ENCODE results near the gene CCIN.
A peak's percentile ranks its signal among the peaks of the same experiment; 100 is the strongest.
"Not testable (repeated sequence)": the region's sequence is repeated elsewhere in the genome, so short reads cannot be mapped to it uniquely, and the experiment has no call there.

Gene CCIN

DNA sequence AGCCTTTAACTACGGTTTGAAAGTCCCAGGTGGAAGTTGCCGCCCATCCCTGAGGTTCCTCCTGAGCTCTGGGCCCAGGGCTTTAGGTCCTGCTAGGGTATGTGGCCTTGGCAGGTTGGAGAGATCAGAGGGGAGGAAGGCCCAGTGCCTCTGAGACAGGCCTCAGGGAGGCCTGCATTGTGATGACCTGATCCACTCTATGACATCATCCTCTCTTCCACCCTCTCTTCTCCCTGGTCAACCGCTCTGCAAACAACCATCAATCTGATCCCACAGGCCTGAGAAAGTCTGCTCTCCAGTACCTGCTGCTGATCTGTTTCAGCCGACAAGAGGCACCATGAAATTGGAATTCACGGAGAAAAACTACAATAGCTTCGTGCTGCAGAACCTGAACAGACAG lies at the start of gene CCIN:
CCIN (plus strand) TSS at position 223 of the 400 bp plus-strand sequence; CDS start at position 338, 115 bp downstream.
- DNase-seq (ENCODE audit: low read depth in 2 of 2) = no peak

GRCh38 chr9:36119476-36119875 lies 49.7 kb upstream of the CCIN start:
- DNase-seq (ENCODE audit: low read depth in 2 of 2) = no peak

- no peak for DNase-seq (ENCODE audit: low read depth in 2 of 2)
These were observed 48.5 kb upstream of the CCIN start for GRCh38 chr9:36120705-36121104.

DNA sequence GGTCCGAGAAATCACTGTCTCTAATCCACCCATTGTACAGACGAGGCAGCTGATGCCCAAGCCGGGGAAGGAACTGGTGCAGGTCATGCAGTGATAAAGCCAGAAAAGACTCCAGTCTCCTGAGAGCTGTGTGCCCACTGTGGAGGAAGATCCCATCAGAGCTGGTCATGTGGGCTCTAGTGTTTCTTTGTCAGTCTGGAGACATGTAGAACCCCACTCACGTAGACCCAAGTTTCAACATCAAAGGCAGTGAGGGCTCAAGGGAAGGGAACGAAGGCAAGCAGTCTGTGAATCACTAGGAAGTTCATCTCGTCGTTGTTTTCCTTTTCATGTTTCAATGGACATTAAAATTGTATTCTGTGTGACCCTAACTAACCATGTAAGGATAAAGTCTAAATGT lies 47.2 kb upstream of the CCIN start:
- DNase-seq (ENCODE audit: low read depth in 2 of 2) = no peak

DNA sequence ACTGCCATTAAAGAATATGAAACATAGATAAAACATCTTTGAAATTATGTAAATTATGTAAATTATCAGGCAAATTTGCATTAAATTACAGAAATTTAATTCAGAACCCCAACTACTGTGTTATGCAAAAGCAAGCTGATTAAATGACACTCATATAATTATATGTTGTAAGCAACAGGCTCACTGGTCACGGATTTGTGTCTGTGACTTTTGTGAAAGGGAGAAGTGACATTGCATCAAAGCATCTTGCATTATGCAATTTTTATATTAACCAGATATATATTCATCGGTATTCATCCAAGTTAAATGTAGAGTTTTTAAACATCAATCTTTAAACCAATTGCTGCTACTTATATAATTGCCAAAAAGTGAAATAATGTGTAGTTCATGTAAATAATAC lies 45.7 kb upstream of the CCIN start:
- no peak for DNase-seq (ENCODE audit: low read depth in 2 of 2)

- DNase-seq (ENCODE audit: low read depth in 2 of 2) = no peak
These were observed 43.9 kb upstream of the CCIN start for GRCh38 chr9:36125062-36125855.

GRCh38 chr9:36126016-36126730 lies 43.0 kb upstream of the CCIN start:
- no peak for DNase-seq (ENCODE audit: low read depth in 2 of 2)

- no peak for DNase-seq (ENCODE audit: low read depth in 2 of 2)
These were observed 41.4 kb upstream of the CCIN start for GRCh38 chr9:36127652-36128244.

DNA sequence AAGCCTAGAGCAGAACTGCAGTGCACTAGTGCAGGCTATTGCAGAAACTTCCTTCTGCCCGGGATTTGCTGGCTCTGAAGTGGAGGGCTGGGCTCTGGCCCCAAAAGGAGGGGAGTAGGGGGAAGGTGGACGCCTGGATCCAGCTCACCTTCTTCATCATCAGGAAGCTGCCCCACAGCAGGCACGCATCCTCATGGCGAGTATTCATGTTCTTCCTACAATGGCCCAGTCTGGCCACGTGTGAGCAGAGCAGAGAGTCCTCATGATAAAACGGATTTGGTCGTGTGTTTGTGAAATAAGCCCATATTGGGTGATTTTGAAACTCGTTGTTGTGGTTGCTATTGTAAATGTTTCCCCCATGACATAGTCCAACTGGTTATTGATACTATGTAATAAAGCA lies 40.8 kb upstream of the CCIN start:
- no peak for DNase-seq (ENCODE audit: low read depth in 2 of 2)

- no peak for DNase-seq (ENCODE audit: low read depth in 2 of 2)
These were observed 40.0 kb upstream of the CCIN start for GRCh38 chr9:36129139-36129538.

DNA sequence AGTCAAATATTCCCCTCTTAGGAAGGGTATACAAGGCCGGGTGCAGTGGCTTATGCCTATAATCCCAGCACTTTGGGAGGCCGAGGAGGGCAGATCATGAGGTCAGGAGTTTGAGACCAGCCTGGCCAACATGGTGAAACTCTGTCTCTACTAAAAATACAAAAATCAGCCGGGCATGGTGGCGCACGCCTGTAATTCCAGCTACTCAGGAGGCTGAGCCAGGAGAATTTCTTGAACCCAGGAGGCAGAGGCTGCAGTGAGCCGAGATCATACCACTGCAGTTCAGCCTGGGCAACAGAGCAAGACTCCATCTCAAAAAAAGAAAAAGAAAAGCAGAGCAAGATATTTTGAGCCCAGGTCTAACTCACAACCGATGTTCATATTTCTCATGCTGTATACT lies 37.5 kb upstream of the CCIN start:
- not testable (repeated sequence) for DNase-seq (ENCODE audit: low read depth in 2 of 2)

- no peak for DNase-seq (ENCODE audit: low read depth in 2 of 2)
These were observed 37.1 kb upstream of the CCIN start for GRCh38 chr9:36132086-36132485.

- no peak for DNase-seq (ENCODE audit: low read depth in 2 of 2)
These were observed 34.3 kb upstream of the CCIN start for GRCh38 chr9:36134761-36135505.

- DNase-seq (ENCODE audit: low read depth in 2 of 2) = no peak
These were observed 33.4 kb upstream of the CCIN start for GRCh38 chr9:36135741-36136271.

DNA sequence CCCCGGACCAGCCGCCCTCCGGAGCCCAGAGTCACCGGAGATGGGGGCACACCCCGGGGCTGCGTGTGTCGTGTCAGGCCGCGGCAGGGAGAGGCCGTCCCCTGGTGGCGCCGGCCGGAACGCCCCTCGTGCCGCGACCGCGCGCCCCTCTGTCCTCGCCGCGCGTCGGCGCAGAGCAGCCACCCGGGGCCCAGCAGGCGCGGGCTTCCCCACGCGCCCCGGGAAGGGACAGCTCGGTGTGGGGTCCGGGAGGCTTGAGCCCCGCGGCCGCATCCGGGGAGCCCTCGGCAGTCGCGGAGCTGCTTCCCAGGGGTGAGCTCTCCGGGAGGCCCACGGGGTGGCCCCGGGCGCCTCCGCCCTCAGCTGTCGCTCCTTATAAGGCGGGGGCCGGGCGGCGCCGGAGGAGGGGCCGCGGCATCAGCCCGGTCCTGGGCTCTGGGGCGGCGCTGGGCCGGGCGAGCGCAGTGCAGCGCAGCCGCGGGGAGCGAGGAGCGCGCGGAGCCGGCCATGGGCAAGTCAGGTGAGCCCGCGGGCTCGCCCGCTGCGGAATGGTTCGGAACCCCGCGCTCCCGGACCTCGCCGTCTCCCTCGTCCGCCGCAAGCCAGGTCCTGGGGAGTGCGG lies 32.8 kb upstream of the CCIN start, which contains the start of gene GLIPR2:
GLIPR2 (plus strand) TSS at position 462 of the 622 bp plus-strand sequence; CDS start at position 508, 46 bp downstream.
- peak; percentile 63 to 74 for DNase-seq (ENCODE audit: low read depth in 2 of 2)

- DNase-seq (ENCODE audit: low read depth in 2 of 2) = no peak
These were observed 32.2 kb upstream of the CCIN start for GRCh38 chr9:36136894-36137391.

- no peak for DNase-seq (ENCODE audit: low read depth in 2 of 2)
These were observed 31.7 kb upstream of the CCIN start for GRCh38 chr9:36137392-36138004.

GRCh38 chr9:36138496-36138895 lies 30.7 kb upstream of the CCIN start:
- DNase-seq (ENCODE audit: low read depth in 2 of 2) = no peak

DNA sequence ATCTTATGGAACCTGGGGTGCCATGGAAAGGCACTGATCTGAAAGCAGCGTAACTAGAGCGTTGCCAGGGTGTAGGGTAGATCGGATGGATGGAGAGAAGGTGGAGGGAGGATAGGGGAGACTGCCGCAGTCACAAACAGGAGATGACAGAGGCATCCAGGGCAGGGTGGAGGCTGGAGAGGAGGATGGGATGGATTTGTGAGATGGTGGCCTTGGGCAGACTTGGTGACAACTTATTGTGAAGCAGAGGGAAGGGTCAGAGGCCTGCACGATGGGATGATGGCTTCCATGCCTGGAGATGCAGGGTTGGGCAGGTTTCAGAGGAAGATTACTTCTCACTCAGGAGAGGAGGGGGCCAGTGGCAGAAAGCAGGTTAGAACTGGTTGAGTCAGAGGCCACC lies 30.3 kb upstream of the CCIN start:
- no peak for DNase-seq (ENCODE audit: low read depth in 2 of 2)
